SK-N-SH treated with all-trans-retinoic acid at 6 μM for 48 hours (cell line): ENCODE measurements around the gene RAD54L2.
"Not testable (repeated sequence)": the region's sequence is repeated elsewhere in the genome, so short reads cannot be mapped to it uniquely, and the experiment has no call there.

ENCODE experiments used
- ARNTL ChIP-seq: fragments of 450-650 bp; formaldehyde crosslinking; IDR thresholded peaks from 2 replicates; pipeline ENCODE4 v1.5.0; 2020; ENCODE audit warnings: low read depth, mild to moderate bottlenecking, moderate library complexity, borderline replicate concordance
- ESRRG ChIP-seq: fragments of 250-450 bp; sonication (Bioruptor Pico); IDR thresholded peaks from 2 replicates; pipeline ENCODE4 v1.6.1; 2021; ENCODE audit warnings: mild to moderate bottlenecking
- GLIS3 ChIP-seq: fragments of 250-450 bp; sonication (Bioruptor Pico); IDR thresholded peaks from 2 replicates; pipeline ENCODE4 v1.5.0; 2020; ENCODE audit warnings: mild to moderate bottlenecking, moderate library complexity
- PATZ1 ChIP-seq: fragments of 250-450 bp; sonication (Bioruptor Pico); IDR thresholded peaks from 2 replicates; pipeline ENCODE4 v1.8.0; 2020; ENCODE audit warnings: mild to moderate bottlenecking, moderate library complexity, borderline replicate concordance
- POU6F1 ChIP-seq: fragments of 250-450 bp; sonication (Bioruptor Pico); IDR thresholded peaks from 2 replicates; pipeline ENCODE4 v1.8.0; 2021; ENCODE audit warnings: low read depth, mild to moderate bottlenecking, moderate library complexity, borderline replicate concordance
- RARB ChIP-seq: fragments of 250-450 bp; sonication (Bioruptor Pico); IDR thresholded peaks from 2 replicates; pipeline ENCODE4 v1.8.0; 2021; ENCODE audit warnings: mild to moderate bottlenecking, moderate library complexity
- TCF4 ChIP-seq: fragments of 250-450 bp; sonication (Bioruptor Pico); IDR thresholded peaks from 2 replicates; pipeline ENCODE4 v1.8.0; 2021; ENCODE audit warnings: mild to moderate bottlenecking, moderate library complexity, borderline replicate concordance
- TOX ChIP-seq: fragments of 250-450 bp; sonication (Bioruptor Pico); IDR thresholded peaks from 2 replicates; pipeline ENCODE4 v1.8.0; 2021; ENCODE audit warnings: mild to moderate bottlenecking, moderate library complexity, borderline replicate concordance
- ZFP3 ChIP-seq: fragments of 250-450 bp; sonication (Bioruptor Pico); IDR thresholded peaks from 2 replicates; pipeline ENCODE4 v1.5.0; 2020; ENCODE audit warnings: mild to moderate bottlenecking, moderate library complexity

- not testable (repeated sequence) for TF ChIP-seq PATZ1 (CRISPR knock-in tag); RARB; ARNTL (CRISPR knock-in tag); TCF4 (CRISPR knock-in tag); POU6F1 (CRISPR knock-in tag); TOX; GLIS3 (CRISPR knock-in tag); ZFP3 (CRISPR knock-in tag); ESRRG (CRISPR knock-in tag)
Observed at GRCh38 chr3:51542596-51542995, 4.1 kb downstream of the RAD54L2 start.
